ENCODE data around the gene ANKS1B.

The ANKS1B gene

DNA sequence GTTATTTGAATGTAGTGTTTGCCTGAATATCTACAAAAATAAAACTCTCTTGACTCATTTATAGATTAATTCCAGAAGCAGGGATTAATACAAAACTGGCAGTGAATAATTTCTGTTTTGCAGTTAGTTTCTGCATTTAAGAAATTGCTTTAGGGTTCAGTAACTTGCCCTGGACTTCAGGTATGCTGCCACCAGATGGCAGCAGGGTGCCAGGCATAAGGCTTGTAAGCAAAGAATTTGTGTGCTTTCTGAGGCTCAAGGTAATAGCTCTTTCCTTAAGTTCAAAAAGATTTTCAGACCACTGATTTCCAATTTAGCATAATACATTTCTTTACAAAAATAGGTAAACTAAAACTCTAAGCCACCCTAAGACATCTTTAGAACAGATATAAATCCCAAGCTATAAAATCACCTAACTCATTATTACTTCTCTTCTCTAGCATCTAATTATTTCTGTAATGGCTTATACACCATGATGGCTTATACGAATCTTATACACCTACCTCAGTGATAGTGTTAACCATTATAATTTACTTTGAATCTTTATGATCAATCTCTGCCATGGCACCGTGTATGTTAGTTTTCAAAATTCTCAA is 941.3 kb downstream of the ANKS1B start:
- ATAC-seq = peak; percentile 86; the same call in 2 of the 3 replicates
- TF ChIP-seq ZC3H10 (CRISPR knock-in tag; IDR thresholded peaks at IDR 0.05) (no peak), ZFP3 (CRISPR knock-in tag; IDR thresholded peaks at IDR 0.05) (no peak), ESRRG (CRISPR knock-in tag; IDR thresholded peaks at IDR 0.05) (no peak), PPARA (CRISPR knock-in tag; IDR thresholded peaks at IDR 0.05; ENCODE audit: borderline replicate concordance) (no peak), OSR1 (CRISPR knock-in tag; IDR thresholded peaks at IDR 0.05) (no peak), ISL1 (CRISPR knock-in tag; IDR thresholded peaks at IDR 0.05) (no peak), TCF4 (CRISPR knock-in tag; IDR thresholded peaks at IDR 0.05; ENCODE audit: borderline replicate concordance) (no peak), CSDC2 (CRISPR knock-in tag; IDR thresholded peaks at IDR 0.05) (no peak), ARNTL (CRISPR knock-in tag; IDR thresholded peaks at IDR 0.05; ENCODE audit: borderline replicate concordance, low read depth) (no peak)
- TF ChIP-seq, protein P1, sequence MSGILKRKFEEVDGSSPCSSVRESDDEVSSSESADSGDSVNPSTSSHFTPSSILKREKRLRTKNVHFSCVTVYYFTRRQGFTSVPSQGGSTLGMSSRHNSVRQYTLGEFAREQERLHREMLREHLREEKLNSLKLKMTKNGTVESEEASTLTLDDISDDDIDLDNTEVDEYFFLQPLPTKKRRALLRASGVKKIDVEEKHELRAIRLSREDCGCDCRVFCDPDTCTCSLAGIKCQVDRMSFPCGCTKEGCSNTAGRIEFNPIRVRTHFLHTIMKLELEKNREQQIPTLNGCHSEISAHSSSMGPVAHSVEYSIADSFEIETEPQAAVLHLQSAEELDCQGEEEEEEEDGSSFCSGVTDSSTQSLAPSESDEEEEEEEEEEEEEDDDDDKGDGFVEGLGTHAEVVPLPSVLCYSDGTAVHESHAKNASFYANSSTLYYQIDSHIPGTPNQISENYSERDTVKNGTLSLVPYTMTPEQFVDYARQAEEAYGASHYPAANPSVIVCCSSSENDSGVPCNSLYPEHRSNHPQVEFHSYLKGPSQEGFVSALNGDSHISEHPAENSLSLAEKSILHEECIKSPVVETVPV (CRISPR knock-in tag; IDR thresholded peaks at IDR 0.05) = no peak

DNA sequence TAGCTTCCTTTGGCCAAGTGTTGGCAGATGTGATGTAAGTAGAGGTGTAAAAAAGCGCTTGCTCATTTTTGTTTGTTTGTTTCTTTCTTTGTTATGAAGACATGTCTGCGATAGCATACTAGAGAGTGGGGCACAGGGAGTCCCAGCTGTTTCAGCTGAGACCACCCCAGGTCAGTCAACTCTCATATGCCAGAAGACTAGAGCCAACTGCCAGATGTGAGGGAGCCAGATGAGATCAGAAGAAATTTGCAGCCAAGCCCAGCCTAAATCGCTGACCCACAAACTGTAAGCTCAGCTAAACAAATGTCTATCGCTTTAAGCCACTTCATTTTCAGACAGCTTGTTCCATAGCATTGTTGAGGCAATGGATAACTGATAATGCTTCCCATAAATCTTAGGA is 942.5 kb downstream of the ANKS1B start:
- TF ChIP-seq CSDC2 (CRISPR knock-in tag; IDR thresholded peaks at IDR 0.05) = no peak
- TF ChIP-seq, protein P2, sequence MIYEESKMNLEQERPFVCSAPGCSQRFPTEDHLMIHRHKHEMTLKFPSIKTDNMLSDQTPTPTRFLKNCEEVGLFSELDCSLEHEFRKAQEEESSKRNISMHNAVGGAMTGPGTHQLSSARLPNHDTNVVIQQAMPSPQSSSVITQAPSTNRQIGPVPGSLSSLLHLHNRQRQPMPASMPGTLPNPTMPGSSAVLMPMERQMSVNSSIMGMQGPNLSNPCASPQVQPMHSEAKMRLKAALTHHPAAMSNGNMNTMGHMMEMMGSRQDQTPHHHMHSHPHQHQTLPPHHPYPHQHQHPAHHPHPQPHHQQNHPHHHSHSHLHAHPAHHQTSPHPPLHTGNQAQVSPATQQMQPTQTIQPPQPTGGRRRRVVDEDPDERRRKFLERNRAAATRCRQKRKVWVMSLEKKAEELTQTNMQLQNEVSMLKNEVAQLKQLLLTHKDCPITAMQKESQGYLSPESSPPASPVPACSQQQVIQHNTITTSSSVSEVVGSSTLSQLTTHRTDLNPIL (CRISPR knock-in tag; IDR thresholded peaks at IDR 0.05; ENCODE audit: low read depth) = no peak
- TF ChIP-seq ARNTL (CRISPR knock-in tag; IDR thresholded peaks at IDR 0.05; ENCODE audit: borderline replicate concordance, low read depth) = no peak
- no peak; the same call in 2 of the 3 replicates for ATAC-seq

DNA sequence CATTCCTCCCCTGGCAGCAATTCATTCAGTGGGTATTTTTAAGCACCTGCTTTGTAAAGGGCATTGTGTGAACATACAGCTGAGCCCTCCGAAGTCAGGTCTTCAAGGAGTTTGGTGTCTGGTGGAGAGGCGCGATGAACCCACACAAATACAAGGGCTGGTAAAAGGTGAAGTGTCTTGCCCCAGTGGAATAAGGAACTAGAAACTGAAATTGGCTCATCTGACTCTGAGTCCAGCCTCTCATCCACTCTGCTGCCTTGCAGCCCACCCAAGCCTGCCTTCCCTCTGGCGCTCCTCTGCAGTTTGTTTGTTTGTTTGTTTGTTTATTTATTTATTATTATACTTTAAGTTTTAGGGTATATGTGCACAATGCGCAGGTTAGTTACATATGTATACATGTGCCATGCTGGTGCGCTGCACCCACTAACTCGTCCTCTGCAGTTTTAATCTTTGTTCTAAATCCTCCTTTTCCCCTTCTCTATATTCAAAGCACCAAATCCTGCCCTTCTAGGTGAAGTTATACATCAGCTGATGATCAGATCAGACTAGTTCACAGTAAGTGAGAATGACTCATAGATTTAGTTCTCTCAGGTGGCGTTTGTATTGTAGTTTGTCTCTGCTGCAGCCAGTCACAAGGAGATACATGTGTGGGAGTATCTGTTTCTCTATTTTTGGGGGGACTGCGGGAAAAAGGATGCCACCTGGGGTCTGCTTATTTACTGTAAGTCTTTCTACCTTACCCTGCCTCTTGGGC is 945.2 kb downstream of the ANKS1B start:
- no peak for ATAC-seq
- TF ChIP-seq, protein P3, sequence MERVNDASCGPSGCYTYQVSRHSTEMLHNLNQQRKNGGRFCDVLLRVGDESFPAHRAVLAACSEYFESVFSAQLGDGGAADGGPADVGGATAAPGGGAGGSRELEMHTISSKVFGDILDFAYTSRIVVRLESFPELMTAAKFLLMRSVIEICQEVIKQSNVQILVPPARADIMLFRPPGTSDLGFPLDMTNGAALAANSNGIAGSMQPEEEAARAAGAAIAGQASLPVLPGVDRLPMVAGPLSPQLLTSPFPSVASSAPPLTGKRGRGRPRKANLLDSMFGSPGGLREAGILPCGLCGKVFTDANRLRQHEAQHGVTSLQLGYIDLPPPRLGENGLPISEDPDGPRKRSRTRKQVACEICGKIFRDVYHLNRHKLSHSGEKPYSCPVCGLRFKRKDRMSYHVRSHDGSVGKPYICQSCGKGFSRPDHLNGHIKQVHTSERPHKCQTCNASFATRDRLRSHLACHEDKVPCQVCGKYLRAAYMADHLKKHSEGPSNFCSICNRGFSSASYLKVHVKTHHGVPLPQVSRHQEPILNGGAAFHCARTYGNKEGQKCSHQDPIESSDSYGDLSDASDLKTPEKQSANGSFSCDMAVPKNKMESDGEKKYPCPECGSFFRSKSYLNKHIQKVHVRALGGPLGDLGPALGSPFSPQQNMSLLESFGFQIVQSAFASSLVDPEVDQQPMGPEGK (CRISPR knock-in tag; IDR thresholded peaks at IDR 0.05; ENCODE audit: borderline replicate concordance) = no peak
- TF ChIP-seq BACH2 (CRISPR knock-in tag; IDR thresholded peaks at IDR 0.05; ENCODE audit: borderline replicate concordance) (no peak), PPARA (CRISPR knock-in tag; IDR thresholded peaks at IDR 0.05; ENCODE audit: borderline replicate concordance) (no peak), ISL1 (CRISPR knock-in tag; IDR thresholded peaks at IDR 0.05) (no peak), ZFP3 (CRISPR knock-in tag; IDR thresholded peaks at IDR 0.05) (no peak), RARB (CRISPR knock-in tag; IDR thresholded peaks at IDR 0.05) (no peak), ZNF565 (CRISPR knock-in tag; conservative IDR thresholded peaks at IDR 0.05; ENCODE audit: low read depth) (no peak), ZFP30 (CRISPR knock-in tag; IDR thresholded peaks at IDR 0.05) (no peak)
- TF ChIP-seq, protein P2 (CRISPR knock-in tag; IDR thresholded peaks at IDR 0.05; ENCODE audit: low read depth) = no peak
- TF ChIP-seq, protein P4, sequence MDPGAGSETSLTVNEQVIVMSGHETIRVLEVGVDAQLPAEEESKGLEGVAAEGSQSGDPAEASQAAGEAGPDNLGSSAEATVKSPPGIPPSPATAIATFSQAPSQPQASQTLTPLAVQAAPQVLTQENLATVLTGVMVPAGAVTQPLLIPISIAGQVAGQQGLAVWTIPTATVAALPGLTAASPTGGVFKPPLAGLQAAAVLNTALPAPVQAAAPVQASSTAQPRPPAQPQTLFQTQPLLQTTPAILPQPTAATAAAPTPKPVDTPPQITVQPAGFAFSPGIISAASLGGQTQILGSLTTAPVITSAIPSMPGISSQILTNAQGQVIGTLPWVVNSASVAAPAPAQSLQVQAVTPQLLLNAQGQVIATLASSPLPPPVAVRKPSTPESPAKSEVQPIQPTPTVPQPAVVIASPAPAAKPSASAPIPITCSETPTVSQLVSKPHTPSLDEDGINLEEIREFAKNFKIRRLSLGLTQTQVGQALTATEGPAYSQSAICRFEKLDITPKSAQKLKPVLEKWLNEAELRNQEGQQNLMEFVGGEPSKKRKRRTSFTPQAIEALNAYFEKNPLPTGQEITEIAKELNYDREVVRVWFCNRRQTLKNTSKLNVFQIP (CRISPR knock-in tag; IDR thresholded peaks at IDR 0.05; ENCODE audit: borderline replicate concordance, low read depth) = no peak

DNA sequence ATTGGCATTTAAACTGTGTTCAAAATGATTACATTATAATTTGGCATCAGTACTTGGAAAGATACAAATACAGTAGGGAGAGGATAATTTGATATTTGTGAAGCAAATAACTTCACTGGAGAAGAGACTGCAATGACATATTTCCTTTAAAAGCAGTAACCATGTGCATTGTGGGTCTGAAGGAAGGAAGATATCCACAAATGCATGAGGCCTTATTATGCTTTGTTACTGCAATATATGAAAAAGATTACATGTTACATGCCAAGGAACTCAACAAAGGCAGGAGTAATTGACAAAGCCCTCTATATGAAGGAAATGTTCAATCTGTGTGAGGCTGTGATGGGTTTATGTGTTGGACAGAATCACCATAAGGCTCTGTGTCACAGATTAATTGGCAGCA is 948.2 kb downstream of the ANKS1B start:
- ATAC-seq = no peak

More for the DNA sequence above, 948.2 kb downstream of the ANKS1B start:
- TF ChIP-seq, protein P2 (CRISPR knock-in tag; IDR thresholded peaks at IDR 0.05; ENCODE audit: low read depth) = no peak
- TF ChIP-seq TOX (CRISPR knock-in tag; IDR thresholded peaks at IDR 0.05; ENCODE audit: borderline replicate concordance) (no peak), ZNF565 (CRISPR knock-in tag; conservative IDR thresholded peaks at IDR 0.05; ENCODE audit: low read depth) (no peak), BACH2 (CRISPR knock-in tag; IDR thresholded peaks at IDR 0.05; ENCODE audit: borderline replicate concordance) (no peak), GLIS3 (CRISPR knock-in tag; IDR thresholded peaks at IDR 0.05) (no peak), TCF4 (CRISPR knock-in tag; IDR thresholded peaks at IDR 0.05; ENCODE audit: borderline replicate concordance) (no peak), ISL1 (CRISPR knock-in tag; IDR thresholded peaks at IDR 0.05) (no peak)
